Kidney (tissue), 14 donors: ENCODE results near the gene DNTT. TPM values are rescaled to one million over a fixed set of nuclear protein-coding genes. Genes with fewer than 3 reads are reported as not detected.
A peak's percentile ranks its signal among the peaks of the same experiment; 100 is the strongest.

ENCODE experiments used
- DNase-seq, 5 donors: peaks; one replicate each; pipeline ENCODE4 v3.0.0-alpha.2; 2013 to 2020
- FAIRE-seq: peaks from 2 replicates; lab custom pipeline; 2012; peaks lifted over from hg19 to GRCh38; lab: Jason Lieb, UNC
- H3K27ac ChIP-seq, 2 donors: one replicate each; pipeline ENCODE4 v1.7.0; 2013; ENCODE audit warnings: low read depth in 2 of 2, low read length in 2 of 2, inconsistent platforms in 1 of 2
- H3K27me3 ChIP-seq: one replicate; pipeline ENCODE4 v1.7.1; 2013; ENCODE audit warnings: low read length, inconsistent platforms; ENCODE audit not compliant: control insufficient read depth, insufficient read depth
- H3K36me3 ChIP-seq, 3 donors: one replicate each; pipeline versions ENCODE4 v1.7.0 to v1.7.1; 2013; ENCODE audit warnings: low read length in 3 of 3, control low read depth in 1 of 3, inconsistent platforms in 1 of 3; ENCODE audit not compliant: insufficient read depth in 3 of 3, control insufficient read depth in 2 of 3
- H3K4me1 ChIP-seq, 3 donors: one replicate each; pipeline versions ENCODE4 v1.7.0 to v1.7.1; 2013; ENCODE audit warnings: low read length in 3 of 3, inconsistent platforms in 1 of 3, low read depth in 1 of 3; ENCODE audit not compliant: control insufficient read depth in 2 of 3, insufficient read depth in 2 of 3
- H3K4me3 ChIP-seq, 3 donors: one replicate each; pipeline versions ENCODE4 v1.7.0 to v1.8.1; 2013; ENCODE audit warnings: low read length in 3 of 3, control low read depth in 1 of 3, inconsistent platforms in 1 of 3
- H3K9ac ChIP-seq, 3 donors: one replicate each; pipeline versions ENCODE4 v1.7.0 to v1.7.1; 2013; ENCODE audit warnings: low read length in 3 of 3, control low read depth in 1 of 3, inconsistent platforms in 1 of 3
- H3K9me3 ChIP-seq, 3 donors: one replicate each; pipeline versions ENCODE4 v1.7.0 to v1.7.1; 2013; ENCODE audit warnings: low read length in 3 of 3, control low read depth in 1 of 3, inconsistent platforms in 1 of 3; ENCODE audit not compliant: control insufficient read depth in 2 of 3, insufficient read depth in 1 of 3
- CTCF ChIP-seq: IDR thresholded peaks from 3 replicates; pipeline ENCODE4 v1.5.1; 2012; ENCODE audit warnings: mild to moderate bottlenecking, moderate library complexity, borderline replicate concordance; ENCODE audit not compliant: insufficient read depth; ENCODE audit errors: extremely low read depth
- intact Hi-C: fragments of 100-400 bp; cut with DNase I; formaldehyde crosslinking; loops from one replicate; pipeline ENCODE4 v1.11.1; 2022
- polyA plus RNA-seq: library from polyadenylated mRNA; stranded (reverse); fragments of 350-450 nt; fragmentation: Illumina TruSeq; extraction: RNeasy Lipid Tissue Mini Kit (QIAGEN cat#74804); gene quantifications from one replicate; pipeline ENCODE4 v1.2.3, GENCODE V29; 2014; ENCODE audit warnings: low read depth, low replicate concordance; ENCODE audit not compliant: insufficient read depth
- total RNA-seq: library from RNA; stranded (reverse); fragmentation: NEBNext Ultra II Directional; extraction: Animal tissue kit (Norgen Biotek cat#: 25700); gene quantifications from one replicate; pipeline ENCODE4 v1.2.1, GENCODE V29; 2021
- donor health status: control.
- donor health status: control.
- donor health status: control.
- donor health status: control.
- donor health status: control.
- donor health status: DM: yes; HTN: yes; CAD: no.
- donor health status: Normal renal cell carcinoma (clear cell type).

DNTT gene
- total and polyA plus RNA-seq, 2 donors from 2014 or later, result not detected

- Histone ChIP-seq H3K36me3 (no peaks in the 10 kb centered on the region), H3K4me1 (peaks cover 0 to 17% (median 12%) of the 10 kb centered on the region in 3 donors), H3K27ac (peak overlapping the region; percentile 45 to 88), H3K4me3 (peak overlapping the region; percentile 17 to 76 (median 61)), H3K9me3 (no peaks in the 10 kb centered on the region), H3K27me3 (no peaks in the 10 kb centered on the region), H3K9ac (peak overlapping the region; percentile 34 to 50 (median 41))
- TF ChIP-seq CTCF, result no peak
- no peak for FAIRE-seq
- no peak for DNase-seq
- intact Hi-C loops, result no loop called here
Measured at GRCh38 chr10:96269438-96270300, 34.6 kb upstream of the DNTT start.

DNA sequence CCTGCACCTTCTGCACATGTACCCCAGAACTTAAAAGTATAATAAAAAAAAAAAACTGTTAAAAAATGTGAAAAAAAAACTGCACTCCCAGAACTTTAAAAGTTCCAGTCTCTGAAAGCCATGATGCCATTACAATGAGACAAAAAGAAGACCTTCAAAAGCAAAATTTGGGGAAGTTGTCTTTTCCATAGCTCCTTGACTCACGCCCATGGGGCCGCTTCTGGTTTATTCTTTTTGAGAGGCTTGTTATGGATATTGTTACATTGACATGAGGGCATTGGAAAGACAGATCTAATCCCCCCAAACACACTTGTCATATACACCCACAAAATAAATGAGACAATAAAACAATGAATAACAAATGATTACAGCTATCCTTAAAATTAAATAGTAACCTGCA is 33.7 kb upstream of the DNTT start:
- Histone ChIP-seq H3K4me1 (peaks cover 0 to 19% (median 12%) of the 10 kb centered on the region in 3 donors), H3K36me3 (no peaks in the 10 kb centered on the region), H3K27me3 (no peaks in the 10 kb centered on the region), H3K4me3 (peak overlapping the region; percentile 55 to 76 (median 61)), H3K9me3 (no peaks in the 10 kb centered on the region), H3K27ac (peak overlapping the region; percentile 65 to 77), H3K9ac (peak overlapping the region; percentile 6 to 65 (median 22))
- FAIRE-seq (no peak), DNase-seq (no peak)
- intact Hi-C loops, result no loop called here
- no peak for TF ChIP-seq CTCF

- no peak for TF ChIP-seq CTCF
- intact Hi-C loops, result no loop called here
- peak; percentile 42 for FAIRE-seq
- Histone ChIP-seq H3K27me3 (no peaks in the 10 kb centered on the region), H3K9me3 (no peaks in the 10 kb centered on the region), H3K27ac (peak within 1 kb of the TSS; percentile 65 to 78), H3K4me3 (peak within 1 kb of the TSS; percentile 55 to 76 (median 61)), H3K36me3 (no peaks in the 10 kb centered on the region), H3K9ac (peak within 1 kb of the TSS; percentile 6 to 65 (median 22)), H3K4me1 (peaks cover 0 to 23% (median 13%) of the 10 kb centered on the region in 3 donors)
- DNase-seq, result peak; percentile 55 to 85 (median 81)
Measured at GRCh38 chr10:96271016-96271815, 33.0 kb upstream of the DNTT start, which contains the start of gene BLNK. BLNK (minus strand) TSS chr10:96271569; CDS start chr10:96271398, 171 bp downstream.
